Testis (tissue), 2 donors: ENCODE measurements around the gene PCSK2.

Experiments
- POLR2A ChIP-seq: fragments of 450-650 bp; IDR thresholded peaks from one replicate; pipeline ENCODE4 v1.6.1; 2017; ENCODE audit warnings: antibody characterized with exemption, mild to moderate bottlenecking, moderate library complexity
- TF ChIP-seq, protein P1 (sequence below), 3 experiments: fragments of 450-650 bp in 2 of 3; fragments of 200-600 bp in 1 of 3; sonication (generic) in 1 of 3; IDR thresholded peaks; one replicate each; pipeline ENCODE4 v1.5.1; 2016 to 2019; ENCODE audit warnings: antibody characterized with exemption in 3 of 3, mild to moderate bottlenecking in 2 of 3, moderate library complexity in 1 of 3

DNA sequence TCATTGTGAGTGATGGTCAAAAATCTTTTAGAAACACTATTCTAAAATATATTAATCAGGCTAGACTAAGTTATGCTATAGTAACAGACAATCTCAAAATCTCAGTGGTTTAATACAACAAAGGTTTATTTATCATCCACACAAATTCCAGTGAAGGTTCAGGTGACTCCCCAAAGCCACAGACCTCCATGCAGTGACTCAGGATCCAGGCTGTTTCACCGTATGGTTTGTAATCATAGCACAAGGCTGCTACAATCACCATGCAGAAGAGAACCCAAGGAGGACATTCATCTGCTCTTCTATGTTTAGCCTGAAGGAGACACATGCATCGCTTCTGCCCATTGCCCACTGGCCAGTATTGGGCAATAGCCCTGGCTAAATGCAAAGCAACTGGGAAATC lies 258.2 kb downstream of the PCSK2 start:
- TF ChIP-seq, protein P1, sequence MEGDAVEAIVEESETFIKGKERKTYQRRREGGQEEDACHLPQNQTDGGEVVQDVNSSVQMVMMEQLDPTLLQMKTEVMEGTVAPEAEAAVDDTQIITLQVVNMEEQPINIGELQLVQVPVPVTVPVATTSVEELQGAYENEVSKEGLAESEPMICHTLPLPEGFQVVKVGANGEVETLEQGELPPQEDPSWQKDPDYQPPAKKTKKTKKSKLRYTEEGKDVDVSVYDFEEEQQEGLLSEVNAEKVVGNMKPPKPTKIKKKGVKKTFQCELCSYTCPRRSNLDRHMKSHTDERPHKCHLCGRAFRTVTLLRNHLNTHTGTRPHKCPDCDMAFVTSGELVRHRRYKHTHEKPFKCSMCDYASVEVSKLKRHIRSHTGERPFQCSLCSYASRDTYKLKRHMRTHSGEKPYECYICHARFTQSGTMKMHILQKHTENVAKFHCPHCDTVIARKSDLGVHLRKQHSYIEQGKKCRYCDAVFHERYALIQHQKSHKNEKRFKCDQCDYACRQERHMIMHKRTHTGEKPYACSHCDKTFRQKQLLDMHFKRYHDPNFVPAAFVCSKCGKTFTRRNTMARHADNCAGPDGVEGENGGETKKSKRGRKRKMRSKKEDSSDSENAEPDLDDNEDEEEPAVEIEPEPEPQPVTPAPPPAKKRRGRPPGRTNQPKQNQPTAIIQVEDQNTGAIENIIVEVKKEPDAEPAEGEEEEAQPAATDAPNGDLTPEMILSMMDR (IDR thresholded peaks at IDR 0.05): no peak
- TF ChIP-seq POLR2A: no peak
